GM21576 (cell line): ENCODE data around the gene GAS7.

Experiments
- ATAC-seq: cut with Tn5 transposase; IDR thresholded peaks from one replicate; pipeline ENCODE4 v1.9.1; 2021; ENCODE audit warnings: mild to moderate bottlenecking, moderate library complexity; ENCODE audit not compliant: unreplicated experiment

Gene GAS7

GRCh38 chr17:9987779-9988585 is 210.4 kb downstream of the GAS7 start:
- ATAC-seq = no peak

GRCh38 chr17:9986754-9987382 is 211.5 kb downstream of the GAS7 start:
- ATAC-seq = no peak

- no peak for ATAC-seq
Measured at GRCh38 chr17:9985646-9986045, 212.8 kb downstream of the GAS7 start.

GRCh38 chr17:9984768-9985167 is 213.6 kb downstream of the GAS7 start:
- no peak for ATAC-seq

- ATAC-seq = no peak
Measured at GRCh38 chr17:9982159-9982558, 216.2 kb downstream of the GAS7 start.

- no peak for ATAC-seq
Measured at GRCh38 chr17:9981344-9981915, 217.0 kb downstream of the GAS7 start.

GRCh38 chr17:9979463-9979995 is 218.9 kb downstream of the GAS7 start:
- ATAC-seq = no peak

- ATAC-seq = no peak
Measured at GRCh38 chr17:9977180-9977575, 221.2 kb downstream of the GAS7 start.

GRCh38 chr17:9976283-9977179 is 221.9 kb downstream of the GAS7 start:
- no peak for ATAC-seq

GRCh38 chr17:9974448-9975381 is 223.7 kb downstream of the GAS7 start:
- ATAC-seq = no peak

GRCh38 chr17:9973669-9974447 is 224.5 kb downstream of the GAS7 start:
- ATAC-seq = no peak

- no peak for ATAC-seq
Measured at GRCh38 chr17:9971991-9972390, 226.4 kb downstream of the GAS7 start.

- ATAC-seq = no peak
Measured at GRCh38 chr17:9969301-9969935, 229.0 kb downstream of the GAS7 start.

GRCh38 chr17:9968881-9969280 is 229.5 kb downstream of the GAS7 start:
- ATAC-seq = no peak

GRCh38 chr17:9968008-9968407 is 230.4 kb downstream of the GAS7 start:
- no peak for ATAC-seq

- no peak for ATAC-seq
Measured at GRCh38 chr17:9959377-9959981, 238.9 kb downstream of the GAS7 start.

- ATAC-seq = no peak
Measured at GRCh38 chr17:9958586-9959281, 239.7 kb downstream of the GAS7 start.

GRCh38 chr17:9957244-9957643 is 241.2 kb downstream of the GAS7 start:
- ATAC-seq = no peak
